H1 (cell line): ENCODE measurements around the gene TSPEAR. TPM values are rescaled to one million over a fixed set of nuclear protein-coding genes. Genes with fewer than 3 reads are reported as not detected.

ENCODE experiments used
- CTCF ChIA-PET: fragments of 300-600 bp; sonication (Branson Sonifier 250); formaldehyde crosslinking; loops from one replicate; lab custom pipeline; 2021; ENCODE audit not compliant: partially characterized antibody; lab: Charles Lee
- POLR2A ChIA-PET: fragments of 300-600 bp; sonication (Branson Sonifier 250); formaldehyde crosslinking; loops from one replicate; lab custom pipeline; 2021; ENCODE audit warnings: inconsistent platforms; ENCODE audit not compliant: partially characterized antibody; lab: Charles Lee
- DNase-seq, 2 experiments: peaks; one replicate each; pipeline versions ENCODE4 v3.0.0 to v3.0.0-alpha.2; 2010 to 2022; ENCODE audit warnings: low spot score in 2 of 2, low read depth in 1 of 2, mixed read lengths in 1 of 2
- FAIRE-seq: peaks from 2 replicates; lab custom pipeline; 2011; peaks lifted over from hg19 to GRCh38; lab: Jason Lieb, UNC
- H2AFZ ChIP-seq: 2 replicates; pipeline ENCODE4 v1.8.1; 2012; ENCODE audit warnings: low read length, inconsistent platforms
- H2AK5ac ChIP-seq: 2 replicates; pipeline ENCODE4 v1.6.1; 2013; ENCODE audit warnings: low read depth, low read length
- H2BK120ac ChIP-seq: replicated peaks from 2 replicates; pipeline ENCODE3; 2013; ENCODE audit warnings: low read depth, low read length, inconsistent platforms
- H2BK12ac ChIP-seq: 2 replicates; pipeline ENCODE4 v1.6.1; 2013; ENCODE audit warnings: low read depth, low read length
- H2BK15ac ChIP-seq: 2 replicates; pipeline ENCODE4 v1.6.1; 2013; ENCODE audit warnings: low read length
- H2BK20ac ChIP-seq: 2 replicates; pipeline ENCODE4 v1.6.1; 2013; ENCODE audit warnings: low read length
- H2BK5ac ChIP-seq: 2 replicates; pipeline ENCODE4 v1.6.1; 2013; ENCODE audit warnings: low read depth, low read length
- H3K14ac ChIP-seq: 2 replicates; pipeline ENCODE4 v1.6.1; 2013; ENCODE audit warnings: inconsistent platforms; ENCODE audit not compliant: insufficient read length
- H3K18ac ChIP-seq: 2 replicates; pipeline ENCODE4 v1.6.1; 2013; ENCODE audit warnings: low read length; ENCODE audit errors: extremely low read depth
- H3K23ac ChIP-seq: 2 replicates; pipeline ENCODE4 v1.6.1; 2013; ENCODE audit warnings: inconsistent platforms; ENCODE audit not compliant: insufficient read length
- H3K23me2 ChIP-seq: 2 replicates; pipeline ENCODE4 v1.6.1; 2013; ENCODE audit warnings: low read depth, low read length
- H3K27ac ChIP-seq: 2 replicates; pipeline ENCODE4 v1.6.1; 2011; ENCODE audit warnings: low read depth, low read length, inconsistent platforms
- H3K27me3 ChIP-seq, 4 experiments: replicated peaks in 1 of 4; 1 replicate in 1 of 4; 2 replicates in 3 of 4; pipeline versions ENCODE4 v1.6.1 to v1.8.1; 2011 to 2013; ENCODE audit warnings: low read length in 3 of 4, mild to moderate bottlenecking in 3 of 4, inconsistent platforms in 2 of 4, mixed read lengths in 2 of 4, moderate library complexity in 1 of 4; ENCODE audit not compliant: control insufficient read depth in 3 of 4, insufficient read depth in 3 of 4; ENCODE audit errors: extremely low read depth in 1 of 4
- H3K36me3 ChIP-seq, 4 experiments: 2 replicates each; pipeline versions ENCODE4 v1.6.1 to v1.8.1; 2011 to 2013; ENCODE audit warnings: mild to moderate bottlenecking in 4 of 4, low read length in 3 of 4, moderate library complexity in 2 of 4, control low read depth in 1 of 4, inconsistent platforms in 1 of 4; ENCODE audit not compliant: insufficient read depth in 4 of 4, control insufficient read depth in 2 of 4
- H3K4ac ChIP-seq: replicated peaks from 2 replicates; pipeline ENCODE3; 2013; ENCODE audit warnings: low read length, low read depth, mixed read lengths, inconsistent platforms; ENCODE audit not compliant: insufficient read length
- H3K4me1 ChIP-seq, 4 experiments: replicated peaks in 1 of 4; 1 replicate in 1 of 4; 2 replicates in 3 of 4; pipeline versions ENCODE4 v1.6.1 to v1.8.1; 2011 to 2013; ENCODE audit warnings: low read length in 3 of 4, inconsistent platforms in 2 of 4, mixed read lengths in 1 of 4; ENCODE audit not compliant: insufficient read depth in 4 of 4, control insufficient read depth in 3 of 4
- H3K4me2 ChIP-seq, 2 experiments: 2 replicates each; pipeline versions ENCODE4 v1.6.1 to v1.8.1; 2011 to 2013; ENCODE audit warnings: low read depth in 2 of 2, low read length in 2 of 2, control low read depth in 1 of 2, inconsistent platforms in 1 of 2, mild to moderate bottlenecking in 1 of 2; ENCODE audit not compliant: insufficient read depth in 1 of 2
- H3K4me3 ChIP-seq, 4 experiments: fragments of 200-600, 300-600 bp in 1 of 4; sonication (generic), shearing (Covaris generic), sonication (Bioruptor Twin) in 1 of 4; 2 replicates each; pipeline versions ENCODE4 v1.5.1 to v1.8.1; 2011 to 2016; ENCODE audit warnings: low read length in 4 of 4, low read depth in 3 of 4, control low read depth in 2 of 4, inconsistent platforms in 2 of 4, mild to moderate bottlenecking in 2 of 4, mixed read lengths in 1 of 4, moderate library complexity in 1 of 4; ENCODE audit not compliant: insufficient read depth in 2 of 4; ENCODE audit errors: extremely low read depth in 1 of 4
- H3K56ac ChIP-seq: replicated peaks from 2 replicates; pipeline ENCODE3; 2013; ENCODE audit warnings: low read depth, mild to moderate bottlenecking, mixed read lengths, low read length, inconsistent platforms; ENCODE audit not compliant: insufficient read length
- H3K79me1 ChIP-seq: 2 replicates; pipeline ENCODE4 v1.6.1; 2013; ENCODE audit warnings: low read depth, low read length, control low read depth
- H3K79me2 ChIP-seq, 2 experiments: 2 replicates each; pipeline versions ENCODE4 v1.6.1 to v1.8.1; 2012 to 2013; ENCODE audit warnings: low read length in 2 of 2, mild to moderate bottlenecking in 2 of 2, inconsistent platforms in 1 of 2; ENCODE audit not compliant: insufficient read depth in 2 of 2, control insufficient read depth in 1 of 2
- H3K9ac ChIP-seq, 4 experiments: replicated peaks in 1 of 4; 1 replicate in 1 of 4; 2 replicates in 3 of 4; pipeline versions ENCODE4 v1.6.1 to v1.8.1; 2011 to 2013; ENCODE audit warnings: low read depth in 3 of 4, low read length in 3 of 4, control low read depth in 2 of 4, mild to moderate bottlenecking in 2 of 4, moderate library complexity in 2 of 4, inconsistent platforms in 1 of 4; ENCODE audit errors: extremely low read depth in 1 of 4
- H3K9me3 ChIP-seq, 2 experiments: 2 replicates each; pipeline versions ENCODE4 v1.6.1 to v1.8.1; 2012 to 2013; ENCODE audit warnings: mild to moderate bottlenecking in 2 of 2, moderate library complexity in 2 of 2, control low read depth in 1 of 2, inconsistent platforms in 1 of 2, low read depth in 1 of 2, low read length in 1 of 2, mixed read lengths in 1 of 2; ENCODE audit not compliant: insufficient read depth in 2 of 2
- H4K20me1 ChIP-seq, 2 experiments: replicated peaks in 1 of 2; 2 replicates each; pipeline versions ENCODE3 to v1.8.1; 2011 to 2013; ENCODE audit warnings: inconsistent platforms in 2 of 2, low read length in 2 of 2, mild to moderate bottlenecking in 1 of 2; ENCODE audit not compliant: insufficient read depth in 2 of 2, control insufficient read depth in 1 of 2
- H4K5ac ChIP-seq: 2 replicates; pipeline ENCODE4 v1.6.1; 2013; ENCODE audit warnings: low read length, low read depth, mixed read lengths, inconsistent platforms; ENCODE audit not compliant: insufficient read length
- H4K8ac ChIP-seq: 2 replicates; pipeline ENCODE4 v1.8.0; 2013; ENCODE audit warnings: mild to moderate bottlenecking, moderate library complexity, low read length, inconsistent platforms; ENCODE audit not compliant: insufficient read depth; ENCODE audit errors: extremely low read depth
- H4K91ac ChIP-seq: replicated peaks from 2 replicates; pipeline ENCODE3; 2013; ENCODE audit warnings: low read length, mixed read lengths, inconsistent platforms; ENCODE audit not compliant: insufficient read length
- BACH1 ChIP-seq: IDR thresholded peaks from 2 replicates; pipeline ENCODE4 v1.6.1; 2012; ENCODE audit warnings: low read length, improper control_type of control experiment
- BRCA1 ChIP-seq: IDR thresholded peaks from 2 replicates; pipeline ENCODE4 v1.6.1; 2012; ENCODE audit warnings: low read depth, low read length, improper control_type of control experiment
- PHF8 ChIP-seq: fragments of 200-600 bp; sonication (generic); conservative IDR thresholded peaks from 2 replicates; pipeline ENCODE4 v1.7.1; 2012; ENCODE audit warnings: low read depth, mild to moderate bottlenecking, inconsistent platforms, low read length, moderate library complexity
- POLR2AphosphoS5 ChIP-seq: IDR thresholded peaks from 2 replicates; pipeline ENCODE4 v1.6.1; 2011; ENCODE audit warnings: low read depth, low read length
- TAF1 ChIP-seq: IDR thresholded peaks from 2 replicates; pipeline ENCODE4 v1.6.1; 2011; ENCODE audit warnings: mild to moderate bottlenecking, low read depth, low read length
- TEAD4 ChIP-seq: IDR thresholded peaks from 2 replicates; pipeline ENCODE4 v1.6.1; 2012; ENCODE audit warnings: low read depth, low read length, inconsistent platforms, mixed read lengths
- WGBS, 2 experiments: shearing (Covaris generic) in 1 of 2; methylation state at CpG; one replicate each; pipeline versions ENCODE4 v1.1.6 to v1.1.7; 2013 to 2015; ENCODE audit warnings: low lambda C conversion rate in 2 of 2, mixed read lengths in 2 of 2, inconsistent platforms in 1 of 2, low coverage in 1 of 2, missing lambda C conversion rate in 1 of 2; ENCODE audit not compliant: insufficient replicate concordance in 2 of 2, insufficient coverage in 1 of 2, insufficient read length in 1 of 2; ENCODE audit errors: extremely low coverage in 1 of 2, missing lambda C conversion rate in 1 of 2; 5-methylcytosine and 5-hydroxymethylcytosine counted together
- polyA plus RNA-seq, 7 experiments: library from polyadenylated mRNA; depleted of rRNA in 3 of 7; stranded (reverse) in 5 of 7; unstranded in 2 of 7; fragments of >200 nt in 5 of 7; fragments of 200-250 nt in 2 of 7; gene quantifications; 1 replicate in 5 of 7; 2 replicates in 1 of 7; 4 replicates in 1 of 7; pipeline versions ENCODE4 v1.2.1 to v1.2.3, GENCODE V29; 2011 to 2013; ENCODE audit warnings: missing spikeins in 2 of 7, mixed read lengths in 2 of 7
- total RNA-seq: library from RNA; stranded (reverse); fragmentation: NEBNext Ultra II Directional; extraction: Animal tissue kit (Norgen Biotek cat#: 25700); gene quantifications from 2 replicates; pipeline ENCODE4 v1.2.1, GENCODE V29; 2021

The TSPEAR gene
- total and polyA plus RNA-seq, 2 of the 8 experiments (the other 6 are each of a cell fraction or from before 2014, with no cell fraction given), result 0.58 to 0.89 TPM

DNA sequence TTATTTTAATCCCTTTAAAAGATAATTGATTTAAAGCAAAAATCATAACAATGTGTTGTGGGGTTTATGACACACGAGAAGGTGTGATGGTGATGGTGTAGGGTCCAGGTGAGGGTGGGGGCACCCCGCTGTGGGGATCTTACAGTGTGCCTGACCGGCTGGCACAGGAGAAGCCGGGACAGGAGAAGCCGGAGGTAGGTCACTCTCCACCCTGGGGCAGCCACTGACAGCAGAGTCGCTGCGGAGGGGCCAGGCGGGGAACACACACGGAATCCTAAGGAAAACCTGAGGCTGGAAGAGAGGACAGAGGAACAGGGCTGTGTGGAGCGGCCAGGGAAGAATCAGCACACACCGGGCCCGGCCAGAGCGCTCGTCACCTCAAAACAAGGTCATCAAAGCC lies 260.4 kb downstream of the TSPEAR start:
- Histone ChIP-seq H2BK15ac (no peak overlapping the region), H3K9ac (no peak overlapping the region), H3K4ac (no peak overlapping the region), H3K36me3 (no peaks in the 10 kb centered on the region), H2BK5ac (no peak overlapping the region), H3K18ac (no peak overlapping the region), H2AK5ac (no peak overlapping the region), H3K14ac (no peak overlapping the region), H2BK20ac (no peak overlapping the region), H3K79me1 (no peaks in the 10 kb centered on the region), H4K8ac (no peak overlapping the region), H4K20me1 (no peaks in the 10 kb centered on the region), H3K23me2 (peaks cover 2% of the 10 kb centered on the region; the same call in 1 of the 2 replicates), H3K79me2 (no peaks in the 10 kb centered on the region), H2BK120ac (no peak overlapping the region), H2AFZ (no peak overlapping the region), H3K23ac (no peak overlapping the region), H3K27me3 (peaks cover 0 to 1% (median under 1%) of the 10 kb centered on the region in 4 experiments; a peak in 3 of 7 replicates), H4K91ac (no peak overlapping the region), H3K4me3 (no peak overlapping the region), H2BK12ac (no peak overlapping the region), H3K9me3 (no peaks in the 10 kb centered on the region), H3K56ac (no peak overlapping the region), H4K5ac (no peak overlapping the region), H3K4me2 (no peak overlapping the region), H3K27ac (no peak overlapping the region), H3K4me1 (peaks cover 0 to 2% (median under 1%) of the 10 kb centered on the region in 4 experiments; a peak in 1 of 7 replicates)
- TF ChIP-seq BRCA1 (no peak), POLR2AphosphoS5 (no peak), PHF8 (no peak), TAF1 (no peak), TEAD4 (no peak), BACH1 (no peak)
- ChIA-PET CTCF (interaction anchor here (1.1 to 1.8 kb wide), 2 partner anchors 9 to 113 kb away, joined by 3 to 4 read pairs; no protein-coding TSS in a partner anchor), POLR2A (no interaction called here)
- WGBS, 2 experiments, result 86% methylated on average over 14 of the region's 14 CpGs; no CpG with 5 or more reads in 1 of the 2 experiments
- no peak for DNase-seq
- no peak for FAIRE-seq
